ENCODE measurements around the gene SRR.

SRR gene

DNA sequence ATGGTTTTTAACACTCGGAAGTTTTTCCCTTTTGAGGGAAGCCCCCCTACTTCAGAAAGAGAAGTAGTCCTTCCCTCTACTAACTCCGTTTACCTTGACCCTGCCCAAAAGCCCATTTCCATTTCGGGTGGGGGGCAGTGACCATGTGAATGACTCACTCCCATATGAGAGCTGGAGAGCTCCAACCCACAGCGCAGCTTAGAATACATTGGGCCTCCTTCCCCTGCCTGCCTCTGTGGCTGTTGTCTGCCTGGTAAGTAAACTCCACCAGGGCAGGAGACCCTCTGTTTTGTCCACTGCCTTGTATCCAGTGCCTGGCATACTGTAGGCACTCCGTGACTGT lies 34.5 kb downstream of the SRR start:
- no peak for DNase-seq (ENCODE audit: low read depth in 1 of 2, low spot score in 1 of 2)

GRCh38 chr17:2343421-2343820 lies 39.7 kb downstream of the SRR start:
- DNase-seq (ENCODE audit: low read depth in 1 of 2, low spot score in 1 of 2), result no peak

- DNase-seq (ENCODE audit: low read depth in 1 of 2, low spot score in 1 of 2), result no peak
Measured at GRCh38 chr17:2344528-2344927, 40.8 kb downstream of the SRR start.

DNA sequence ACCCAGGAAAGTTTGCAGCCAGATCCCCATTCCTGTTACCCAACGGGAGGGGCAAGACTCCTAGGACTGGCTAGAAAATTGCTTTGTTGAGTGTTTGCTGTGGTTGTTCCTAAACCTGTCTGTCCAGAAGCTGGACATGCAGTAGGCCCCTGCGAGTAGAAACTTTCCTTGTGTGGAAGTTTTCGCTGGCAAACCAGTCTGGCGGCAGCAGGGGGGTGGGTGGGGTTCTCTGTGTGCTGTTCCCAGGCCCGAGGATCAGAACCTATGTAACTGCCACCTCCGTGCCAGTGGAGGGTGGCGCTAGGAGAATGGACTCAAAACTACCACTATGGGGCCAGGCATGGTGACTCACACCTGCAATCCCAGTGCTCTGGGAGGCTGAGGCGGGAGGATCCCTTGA lies 42.7 kb downstream of the SRR start:
- DNase-seq (ENCODE audit: low read depth in 1 of 2, low spot score in 1 of 2), result no peak

DNA sequence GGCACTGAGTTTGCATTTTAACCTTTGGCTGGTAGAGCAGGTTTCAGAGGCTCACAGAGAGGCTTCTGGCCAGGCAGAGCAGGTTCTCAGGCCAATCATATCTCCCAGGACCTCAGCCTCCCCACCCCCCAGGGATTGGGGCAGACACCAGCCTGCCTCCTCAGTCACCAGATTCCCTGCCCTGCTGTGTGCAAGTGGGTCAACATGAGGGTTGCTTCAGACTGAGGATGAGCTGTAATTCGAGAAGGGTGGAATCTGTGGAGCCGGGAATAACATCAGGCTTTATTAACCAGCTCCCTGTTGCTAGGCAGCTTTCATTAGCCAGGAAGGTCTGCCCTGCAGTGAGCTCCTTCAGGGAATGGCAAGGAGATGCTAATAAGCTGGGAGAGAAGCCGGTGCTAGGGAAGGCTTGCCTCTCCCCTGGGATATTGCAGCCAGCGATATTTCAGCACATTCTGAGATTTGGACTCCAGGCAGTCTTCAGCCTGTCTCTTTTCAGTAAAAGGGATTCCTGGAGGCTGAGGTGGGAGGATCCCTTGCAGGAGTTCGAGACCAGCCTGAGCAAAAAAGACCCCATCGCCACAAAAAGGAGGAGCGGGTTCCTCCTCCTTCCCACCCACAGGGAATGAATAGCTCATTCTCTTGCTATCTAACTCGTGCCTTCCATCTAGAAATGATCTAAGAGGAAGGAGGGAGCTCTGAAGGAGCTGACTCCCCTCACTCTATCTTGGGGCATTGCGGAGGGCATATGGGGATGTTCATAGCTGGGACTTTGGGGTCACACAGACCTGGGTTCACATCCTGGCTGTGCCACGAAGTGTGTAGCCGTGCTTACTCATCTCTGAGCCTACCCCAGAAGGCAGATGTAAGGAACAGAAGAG lies 44.3 kb downstream of the SRR start:
- DNase-seq (ENCODE audit: low read depth in 1 of 2, low spot score in 1 of 2), result no peak

DNA sequence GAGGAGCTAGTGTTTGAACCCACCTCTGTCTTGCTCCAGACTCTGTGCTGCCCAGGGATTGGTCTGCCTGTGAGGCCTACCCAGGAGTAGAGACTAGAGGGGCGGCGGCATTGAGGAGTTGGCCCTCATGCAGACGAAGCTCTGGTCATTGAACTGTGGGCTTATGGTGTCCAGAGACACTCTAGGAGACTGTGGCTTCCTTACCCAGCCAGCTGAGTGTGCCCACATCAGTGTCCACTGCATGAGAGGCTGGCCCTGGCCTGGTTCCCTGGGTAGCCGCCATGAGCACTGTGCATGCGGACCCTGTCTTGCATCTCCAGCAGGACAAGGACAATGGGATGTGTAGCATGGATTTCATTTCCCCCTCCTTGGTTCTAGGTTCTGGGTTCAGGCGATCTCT lies 47.5 kb downstream of the SRR start:
- DNase-seq (ENCODE audit: low read depth in 1 of 2, low spot score in 1 of 2), result no peak

DNA sequence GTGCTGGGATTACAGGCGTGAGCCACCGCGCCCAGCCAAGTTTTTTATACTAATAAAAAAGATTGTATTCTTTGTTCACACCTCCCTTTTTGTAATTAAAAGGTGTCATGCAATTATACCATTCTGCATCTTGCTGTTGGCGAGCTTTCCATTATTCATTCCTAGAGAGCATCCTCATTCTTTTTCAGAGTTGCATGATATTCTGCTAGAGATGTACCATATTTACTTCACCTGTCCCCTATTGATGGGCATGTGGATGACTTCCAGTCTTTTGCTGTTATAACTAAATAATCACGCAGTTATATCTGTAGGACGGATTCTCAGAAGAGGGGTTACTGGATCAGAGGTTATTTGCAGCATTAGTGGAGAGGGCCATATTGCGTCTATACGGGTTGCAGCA lies 50.6 kb downstream of the SRR start:
- DNase-seq (ENCODE audit: low read depth in 1 of 2, low spot score in 1 of 2), result no peak

GRCh38 chr17:2357237-2357636 lies 53.5 kb downstream of the SRR start:
- no peak for DNase-seq (ENCODE audit: low read depth in 1 of 2, low spot score in 1 of 2)

DNA sequence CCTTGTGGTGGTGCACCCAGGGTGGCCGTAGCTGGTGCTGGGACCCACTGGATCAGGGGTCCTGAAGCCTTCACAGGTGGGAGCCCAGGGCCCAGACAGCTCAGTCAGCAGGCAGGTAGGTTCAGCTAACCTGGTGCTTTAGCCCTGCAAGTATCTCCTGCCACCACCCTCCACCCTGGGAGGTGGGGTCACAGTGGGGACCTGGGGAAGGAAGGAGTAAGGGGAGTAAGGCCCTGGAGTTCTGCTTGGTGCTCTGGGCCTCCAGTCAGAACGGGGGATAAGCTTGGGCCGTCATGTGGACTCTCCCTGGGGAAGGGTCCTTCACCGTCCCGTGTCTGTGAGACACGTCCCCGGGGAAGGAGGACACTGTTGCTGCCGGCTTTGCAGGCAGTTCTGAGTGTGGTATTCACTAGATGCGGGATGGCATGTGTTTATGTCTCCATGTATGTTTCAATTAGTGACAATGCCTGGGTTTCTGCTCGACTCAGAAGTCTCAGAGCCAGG lies 54.2 kb downstream of the SRR start:
- DNase-seq (ENCODE audit: low read depth in 1 of 2, low spot score in 1 of 2), result no peak

GRCh38 chr17:2361010-2361760 lies 57.4 kb downstream of the SRR start:
- no peak for DNase-seq (ENCODE audit: low read depth in 1 of 2, low spot score in 1 of 2)

- no peak for DNase-seq (ENCODE audit: low read depth in 1 of 2, low spot score in 1 of 2)
Measured at GRCh38 chr17:2362016-2362415, 58.3 kb downstream of the SRR start.

GRCh38 chr17:2362416-2362815 lies 58.7 kb downstream of the SRR start:
- no peak for DNase-seq (ENCODE audit: low read depth in 1 of 2, low spot score in 1 of 2)

DNA sequence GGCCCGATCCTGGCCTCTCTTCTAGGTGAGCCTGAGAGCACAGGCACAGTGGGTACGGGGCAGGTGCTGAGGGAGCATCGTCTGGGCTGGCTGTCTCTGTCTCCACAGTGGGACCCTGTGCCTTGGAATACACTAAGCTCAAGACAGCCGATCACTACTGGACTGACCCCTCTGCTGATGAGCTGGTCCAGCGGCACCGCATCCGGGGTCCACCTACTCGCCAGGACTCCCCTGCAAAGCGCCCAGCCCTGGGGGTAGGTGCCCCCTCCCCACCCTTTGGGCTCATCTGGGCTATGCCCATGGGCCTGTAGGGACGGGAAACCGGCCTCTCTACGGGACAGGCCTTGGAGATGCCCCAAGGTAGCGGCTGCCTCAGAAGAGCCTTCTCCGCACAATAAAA lies 59.1 kb downstream of the SRR start:
- DNase-seq (ENCODE audit: low read depth in 1 of 2, low spot score in 1 of 2), result no peak

GRCh38 chr17:2363318-2363717 lies 59.6 kb downstream of the SRR start:
- DNase-seq (ENCODE audit: low read depth in 1 of 2, low spot score in 1 of 2), result no peak

- no peak for DNase-seq (ENCODE audit: low read depth in 1 of 2, low spot score in 1 of 2)
Measured at GRCh38 chr17:2363851-2364762, 60.4 kb downstream of the SRR start.

GRCh38 chr17:2364763-2365116 lies 61.0 kb downstream of the SRR start:
- no peak for DNase-seq (ENCODE audit: low read depth in 1 of 2, low spot score in 1 of 2)

DNA sequence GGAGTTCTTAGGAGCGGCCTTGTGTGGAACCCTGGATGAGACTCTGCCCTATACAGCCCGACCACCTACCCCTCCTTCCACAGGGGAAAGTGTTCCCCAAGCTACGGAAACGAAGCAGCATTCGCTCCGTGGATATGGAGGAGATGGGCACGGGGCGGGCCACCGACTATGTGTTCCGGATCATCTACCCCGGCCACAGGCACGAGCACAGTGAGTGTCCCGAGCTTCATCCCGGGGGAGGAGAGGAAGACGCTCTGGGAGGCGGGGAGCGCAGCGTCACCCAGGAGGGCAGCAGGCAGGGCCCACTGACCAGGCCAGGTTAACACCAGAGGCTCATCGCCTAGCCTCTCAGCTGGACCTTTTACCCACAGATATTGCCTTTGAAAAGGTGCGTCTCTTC lies 61.4 kb downstream of the SRR start:
- DNase-seq (ENCODE audit: low read depth in 1 of 2, low spot score in 1 of 2), result no peak

DNA sequence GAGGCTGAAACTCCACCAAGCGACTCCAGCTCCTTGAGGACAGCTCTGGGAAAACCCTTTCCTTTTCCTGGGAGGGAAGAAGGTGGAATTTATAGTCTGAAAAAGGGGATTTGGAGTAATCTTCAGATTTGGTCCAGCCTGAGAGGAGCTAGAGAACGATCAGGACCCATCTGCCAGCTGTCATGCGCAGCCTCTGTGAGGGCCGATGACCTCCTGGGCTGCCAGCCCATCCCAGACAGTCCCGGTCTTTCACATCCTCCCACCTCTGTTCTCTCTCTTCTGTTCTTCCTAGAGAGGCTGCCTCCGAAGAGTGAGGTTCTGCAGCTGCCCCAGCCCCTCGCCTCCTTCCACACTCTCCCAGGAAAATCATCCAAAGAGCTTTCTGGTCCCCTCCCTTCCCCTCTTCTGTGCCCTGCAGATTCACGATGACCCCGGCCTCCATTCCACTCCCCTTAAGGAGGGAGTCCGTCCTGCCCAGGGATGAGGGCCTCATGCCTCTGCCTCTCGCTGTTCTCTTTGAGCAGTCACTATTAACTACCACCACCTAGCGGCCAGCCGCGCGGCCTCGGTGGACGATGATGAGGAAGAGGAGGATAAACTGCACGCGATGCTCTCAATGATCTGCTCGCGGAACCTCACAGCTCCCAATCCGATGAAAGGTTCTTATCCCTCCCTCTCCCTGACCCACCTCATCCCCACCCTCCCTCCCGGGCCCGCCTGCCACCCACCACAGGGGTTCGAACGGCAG lies 63.2 kb downstream of the SRR start:
- no peak for DNase-seq (ENCODE audit: low read depth in 1 of 2, low spot score in 1 of 2)

DNA sequence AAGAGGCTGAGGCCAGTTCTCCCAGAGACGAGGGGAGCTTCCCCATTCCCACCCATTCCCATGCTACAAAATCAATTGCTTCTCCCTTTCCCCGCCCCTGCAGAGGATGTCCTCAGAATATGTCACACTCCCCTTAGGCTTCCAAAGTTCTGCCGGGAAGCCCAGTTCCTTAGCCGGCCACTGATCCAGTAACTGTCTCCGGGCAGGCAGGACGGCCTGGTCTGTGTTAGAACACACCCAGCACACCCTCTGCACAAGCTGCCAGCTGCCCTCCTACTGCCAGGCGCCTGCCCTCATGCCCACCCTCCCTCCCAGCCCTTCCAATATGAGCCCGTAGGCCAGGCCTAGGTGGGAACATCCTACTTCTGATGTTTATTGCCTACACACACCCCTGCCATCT lies 64.6 kb downstream of the SRR start:
- DNase-seq (ENCODE audit: low read depth in 1 of 2, low spot score in 1 of 2), result no peak

DNA sequence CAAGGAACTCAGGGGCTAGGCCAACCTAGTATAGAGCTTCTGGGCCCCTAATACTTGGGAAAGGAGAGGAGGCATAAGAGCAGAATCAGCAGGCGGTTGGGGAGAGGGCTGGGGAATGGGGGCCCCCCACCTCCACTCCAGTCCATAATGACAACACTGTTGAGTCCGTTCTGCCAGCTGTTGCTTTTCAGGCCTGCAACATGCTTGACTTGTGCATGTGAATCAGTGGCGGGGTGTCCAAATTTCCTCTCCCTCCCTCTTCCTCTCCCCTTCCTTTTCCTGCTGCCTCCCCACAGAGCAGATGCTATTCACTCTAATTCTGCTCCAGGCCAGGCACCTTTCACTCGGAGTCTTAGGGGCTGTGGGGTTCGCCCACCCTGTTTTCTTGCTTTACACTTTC lies 65.3 kb downstream of the SRR start:
- DNase-seq (ENCODE audit: low read depth in 1 of 2, low spot score in 1 of 2), result no peak
